GM23338 (cell line): ENCODE measurements around the gene ZFHX2. TPM values are rescaled to one million over a fixed set of nuclear protein-coding genes. Genes with fewer than 3 reads are reported as not detected.

Source experiments
- ATAC-seq: fragments of 200-7000 bp; cut with Tn5 transposase; 3 replicates; pipeline ENCODE4 v1.9.1; 2020
- DNase-seq: peaks from one replicate; pipeline ENCODE4 v3.0.0-alpha.2; 2015; ENCODE audit warnings: low spot score
- H2AFZ ChIP-seq: fragments of 200-600 bp; sonication (generic); 2 replicates; pipeline ENCODE4 v1.8.0; 2016; ENCODE audit warnings: antibody characterized with exemption, mild to moderate bottlenecking, moderate library complexity
- H3F3A ChIP-seq: fragments of 200-600 bp; sonication (generic); replicated peaks from 2 replicates; pipeline ENCODE4 v1.8.0; 2017; ENCODE audit warnings: antibody characterized with exemption, mixed run types, low read depth
- H3K27ac ChIP-seq: fragments of 200-600 bp; sonication (generic); 2 replicates; pipeline ENCODE4 v1.6.1; 2016; ENCODE audit warnings: low read depth
- H3K27me3 ChIP-seq: fragments of 200-600 bp; sonication (generic); 2 replicates; pipeline ENCODE4 v1.8.0; 2016; ENCODE audit warnings: mild to moderate bottlenecking, mixed run types, moderate library complexity; ENCODE audit not compliant: insufficient read depth
- H3K36me3 ChIP-seq: fragments of 200-600 bp; sonication (generic); 2 replicates; pipeline ENCODE4 v1.8.0; 2016; ENCODE audit warnings: mild to moderate bottlenecking; ENCODE audit not compliant: insufficient read depth
- H3K4me1 ChIP-seq: fragments of 200-600 bp; sonication (generic); 2 replicates; pipeline ENCODE4 v1.8.0; 2016; ENCODE audit warnings: mild to moderate bottlenecking, moderate library complexity; ENCODE audit not compliant: insufficient read depth
- H3K4me2 ChIP-seq: fragments of 200-600 bp; sonication (generic); 2 replicates; pipeline ENCODE4 v1.7.1; 2017; ENCODE audit warnings: mixed run types
- H3K4me3 ChIP-seq: fragments of 200-600 bp; sonication (generic); 2 replicates; pipeline ENCODE4 v1.6.1; 2016; ENCODE audit warnings: mixed run types
- H3K79me2 ChIP-seq: fragments of 200-600 bp; sonication (generic); replicated peaks from 2 replicates; pipeline ENCODE4 v1.8.0; 2017; ENCODE audit warnings: mild to moderate bottlenecking; ENCODE audit not compliant: insufficient read depth
- H3K9me2 ChIP-seq: fragments of 200-600 bp; sonication (generic); 2 replicates; pipeline ENCODE4 v1.8.0; 2017; ENCODE audit not compliant: insufficient read depth
- H4K20me1 ChIP-seq: fragments of 200-600 bp; sonication (generic); replicated peaks from 2 replicates; pipeline ENCODE4 v1.8.0; 2017; ENCODE audit warnings: mild to moderate bottlenecking; ENCODE audit not compliant: insufficient read depth
- H3K27ac Mint-ChIP-seq: 2 replicates; pipeline ENCODE4 v1.8.0; 2020; ENCODE audit warnings: inconsistent platforms, mild to moderate bottlenecking, moderate library complexity, mixed read lengths
- H3K27me3 Mint-ChIP-seq: 3 replicates; pipeline ENCODE4 v1.8.0; 2022; ENCODE audit warnings: low read depth, mild to moderate bottlenecking, moderate library complexity, mixed read lengths, inconsistent platforms; ENCODE audit not compliant: insufficient read depth, poor library complexity
- H3K36me3 Mint-ChIP-seq: 3 replicates; pipeline ENCODE4 v1.8.0; 2021; ENCODE audit warnings: low read depth, mild to moderate bottlenecking, inconsistent platforms, moderate library complexity, mixed read lengths
- H3K4me1 Mint-ChIP-seq: 3 replicates; pipeline ENCODE4 v1.8.0; 2020; ENCODE audit warnings: mild to moderate bottlenecking, inconsistent platforms, mixed read lengths
- H3K4me3 Mint-ChIP-seq: 3 replicates; pipeline ENCODE4 v1.8.0; 2021; ENCODE audit warnings: moderate library complexity, mild to moderate bottlenecking, inconsistent platforms, mixed read lengths
- H3K9me3 Mint-ChIP-seq: 3 replicates; pipeline ENCODE4 v1.8.0; 2020; ENCODE audit warnings: moderate library complexity, mild to moderate bottlenecking, inconsistent platforms, mixed read lengths
- CREB1 ChIP-seq: fragments of 250-450 bp; sonication (Bioruptor Pico); IDR thresholded peaks from 2 replicates; pipeline ENCODE4 v1.5.0; 2020; ENCODE audit warnings: low read depth, mild to moderate bottlenecking, moderate library complexity
- ETS1 ChIP-seq: IDR thresholded peaks from 2 replicates; pipeline ENCODE4 v1.6.1; 2016; ENCODE audit warnings: antibody characterized with exemption
- EZH2 ChIP-seq: fragments of 200-600 bp; sonication (generic); IDR thresholded peaks from one replicate; pipeline ENCODE4 v1.8.0; 2017; ENCODE audit warnings: antibody characterized with exemption, mild to moderate bottlenecking, low read depth; ENCODE audit not compliant: unreplicated experiment
- EZH2phosphoT487 ChIP-seq: fragments of 200-600 bp; sonication (generic); IDR thresholded peaks from one replicate; pipeline ENCODE4 v1.8.1; 2018; ENCODE audit warnings: antibody characterized with exemption; ENCODE audit not compliant: unreplicated experiment
- JUNB ChIP-seq: IDR thresholded peaks from one replicate; pipeline ENCODE4 v1.6.1; 2016; ENCODE audit warnings: antibody characterized with exemption; ENCODE audit not compliant: unreplicated experiment
- NANOG ChIP-seq: IDR thresholded peaks from 2 replicates; pipeline ENCODE4 v1.6.1; 2016; ENCODE audit warnings: antibody characterized with exemption, borderline replicate concordance
- POLR2AphosphoS5 ChIP-seq: IDR thresholded peaks from 2 replicates; pipeline ENCODE4 v1.6.1; 2016; ENCODE audit warnings: antibody characterized with exemption, low read depth
- STAT1 ChIP-seq: IDR thresholded peaks from one replicate; pipeline ENCODE4 v1.6.1; 2016; ENCODE audit warnings: antibody characterized with exemption; ENCODE audit not compliant: unreplicated experiment
- ZNF114 ChIP-seq: fragments of 250-450 bp; sonication (Bioruptor Pico); IDR thresholded peaks from 2 replicates; pipeline ENCODE4 v1.5.0; 2020; ENCODE audit warnings: mild to moderate bottlenecking, moderate library complexity
- ZNF331 ChIP-seq: fragments of 250-450 bp; sonication (Bioruptor Pico); IDR thresholded peaks from 2 replicates; pipeline ENCODE4 v1.5.0; 2020; ENCODE audit warnings: low read depth, mild to moderate bottlenecking, moderate library complexity
- polyA plus RNA-seq: library from polyadenylated mRNA; unstranded; fragments of >200 nt; fragmentation: Nextera tagmentation; extraction: Ambion mirVana; gene quantifications from 2 replicates; pipeline ENCODE4 v1.2.1, GENCODE V29; 2016
- total RNA-seq: library from RNA; depleted of rRNA; stranded (reverse); fragments of >200 nt; shearing (Covaris generic); gene quantifications from 2 replicates; pipeline ENCODE4 v1.2.3, GENCODE V29; 2014
- TF ChIP-seq, protein P1 (sequence below), 2 experiments: fragments of 200-600 bp in 1 of 2; sonication (generic) in 1 of 2; conservative IDR thresholded peaks; 2 replicates each; pipeline versions ENCODE4 v1.5.1 to v1.6.1; 2016 to 2017; ENCODE audit warnings: antibody characterized with exemption in 2 of 2, low read depth in 2 of 2, mild to moderate bottlenecking in 2 of 2, moderate library complexity in 1 of 2
- TF ChIP-seq, protein P2 (sequence below): fragments of 250-450 bp; sonication (Bioruptor Pico); IDR thresholded peaks from 2 replicates; pipeline ENCODE4 v1.5.0; 2020; ENCODE audit warnings: mild to moderate bottlenecking, moderate library complexity
- TF ChIP-seq, protein P3 (sequence below): IDR thresholded peaks from one replicate; pipeline ENCODE4 v1.6.1; 2018; ENCODE audit warnings: antibody characterized with exemption; ENCODE audit not compliant: unreplicated experiment

Gene ZFHX2
- total and polyA plus RNA-seq, 2 experiments from 2014 or later: 11.6 to 18.5 TPM

GRCh38 chr14:23513818-23514643 lies 37.5 kb downstream of the ZFHX2 start:
- no peak for ATAC-seq
- Histone ChIP-seq H3K4me3 (no peak overlapping the region), H3K27me3 (no peaks in the 10 kb centered on the region), H3K36me3 (no peaks in the 10 kb centered on the region), H2AFZ (no peak overlapping the region), H4K20me1 (no peaks in the 10 kb centered on the region), H3K4me2 (no peak overlapping the region), H3K4me1 (peaks cover 28% of the 10 kb centered on the region), H3K79me2 (no peaks in the 10 kb centered on the region), H3F3A (no peaks in the 10 kb centered on the region), H3K27ac (no peak overlapping the region), H3K9me2 (0 out of 2 replicates have a peak, but pooled peaks cover 10% of the 10 kb centered on the region)
- Mint-ChIP-seq H3K9me3 (no peaks in the 10 kb centered on the region), H3K36me3 (no peaks in the 10 kb centered on the region), H3K27me3 (peaks cover 17% of the 10 kb centered on the region), H3K4me1 (peaks cover 34% of the 10 kb centered on the region), H3K27ac (no peak overlapping the region), H3K4me3 (no peak overlapping the region)
- no peak for DNase-seq
- TF ChIP-seq ETS1: no peak
- no peak for TF ChIP-seq ZNF331 (CRISPR knock-in tag)
- no peak for TF ChIP-seq EZH2phosphoT487
- no peak for TF ChIP-seq JUNB
- TF ChIP-seq, protein P1, sequence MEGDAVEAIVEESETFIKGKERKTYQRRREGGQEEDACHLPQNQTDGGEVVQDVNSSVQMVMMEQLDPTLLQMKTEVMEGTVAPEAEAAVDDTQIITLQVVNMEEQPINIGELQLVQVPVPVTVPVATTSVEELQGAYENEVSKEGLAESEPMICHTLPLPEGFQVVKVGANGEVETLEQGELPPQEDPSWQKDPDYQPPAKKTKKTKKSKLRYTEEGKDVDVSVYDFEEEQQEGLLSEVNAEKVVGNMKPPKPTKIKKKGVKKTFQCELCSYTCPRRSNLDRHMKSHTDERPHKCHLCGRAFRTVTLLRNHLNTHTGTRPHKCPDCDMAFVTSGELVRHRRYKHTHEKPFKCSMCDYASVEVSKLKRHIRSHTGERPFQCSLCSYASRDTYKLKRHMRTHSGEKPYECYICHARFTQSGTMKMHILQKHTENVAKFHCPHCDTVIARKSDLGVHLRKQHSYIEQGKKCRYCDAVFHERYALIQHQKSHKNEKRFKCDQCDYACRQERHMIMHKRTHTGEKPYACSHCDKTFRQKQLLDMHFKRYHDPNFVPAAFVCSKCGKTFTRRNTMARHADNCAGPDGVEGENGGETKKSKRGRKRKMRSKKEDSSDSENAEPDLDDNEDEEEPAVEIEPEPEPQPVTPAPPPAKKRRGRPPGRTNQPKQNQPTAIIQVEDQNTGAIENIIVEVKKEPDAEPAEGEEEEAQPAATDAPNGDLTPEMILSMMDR (conservative IDR thresholded peaks at IDR 0.05; ENCODE audit: low read depth in 2 of 2): no peak
- TF ChIP-seq POLR2AphosphoS5: no peak
- no peak for TF ChIP-seq ZNF114 (CRISPR knock-in tag)
- TF ChIP-seq, protein P2, sequence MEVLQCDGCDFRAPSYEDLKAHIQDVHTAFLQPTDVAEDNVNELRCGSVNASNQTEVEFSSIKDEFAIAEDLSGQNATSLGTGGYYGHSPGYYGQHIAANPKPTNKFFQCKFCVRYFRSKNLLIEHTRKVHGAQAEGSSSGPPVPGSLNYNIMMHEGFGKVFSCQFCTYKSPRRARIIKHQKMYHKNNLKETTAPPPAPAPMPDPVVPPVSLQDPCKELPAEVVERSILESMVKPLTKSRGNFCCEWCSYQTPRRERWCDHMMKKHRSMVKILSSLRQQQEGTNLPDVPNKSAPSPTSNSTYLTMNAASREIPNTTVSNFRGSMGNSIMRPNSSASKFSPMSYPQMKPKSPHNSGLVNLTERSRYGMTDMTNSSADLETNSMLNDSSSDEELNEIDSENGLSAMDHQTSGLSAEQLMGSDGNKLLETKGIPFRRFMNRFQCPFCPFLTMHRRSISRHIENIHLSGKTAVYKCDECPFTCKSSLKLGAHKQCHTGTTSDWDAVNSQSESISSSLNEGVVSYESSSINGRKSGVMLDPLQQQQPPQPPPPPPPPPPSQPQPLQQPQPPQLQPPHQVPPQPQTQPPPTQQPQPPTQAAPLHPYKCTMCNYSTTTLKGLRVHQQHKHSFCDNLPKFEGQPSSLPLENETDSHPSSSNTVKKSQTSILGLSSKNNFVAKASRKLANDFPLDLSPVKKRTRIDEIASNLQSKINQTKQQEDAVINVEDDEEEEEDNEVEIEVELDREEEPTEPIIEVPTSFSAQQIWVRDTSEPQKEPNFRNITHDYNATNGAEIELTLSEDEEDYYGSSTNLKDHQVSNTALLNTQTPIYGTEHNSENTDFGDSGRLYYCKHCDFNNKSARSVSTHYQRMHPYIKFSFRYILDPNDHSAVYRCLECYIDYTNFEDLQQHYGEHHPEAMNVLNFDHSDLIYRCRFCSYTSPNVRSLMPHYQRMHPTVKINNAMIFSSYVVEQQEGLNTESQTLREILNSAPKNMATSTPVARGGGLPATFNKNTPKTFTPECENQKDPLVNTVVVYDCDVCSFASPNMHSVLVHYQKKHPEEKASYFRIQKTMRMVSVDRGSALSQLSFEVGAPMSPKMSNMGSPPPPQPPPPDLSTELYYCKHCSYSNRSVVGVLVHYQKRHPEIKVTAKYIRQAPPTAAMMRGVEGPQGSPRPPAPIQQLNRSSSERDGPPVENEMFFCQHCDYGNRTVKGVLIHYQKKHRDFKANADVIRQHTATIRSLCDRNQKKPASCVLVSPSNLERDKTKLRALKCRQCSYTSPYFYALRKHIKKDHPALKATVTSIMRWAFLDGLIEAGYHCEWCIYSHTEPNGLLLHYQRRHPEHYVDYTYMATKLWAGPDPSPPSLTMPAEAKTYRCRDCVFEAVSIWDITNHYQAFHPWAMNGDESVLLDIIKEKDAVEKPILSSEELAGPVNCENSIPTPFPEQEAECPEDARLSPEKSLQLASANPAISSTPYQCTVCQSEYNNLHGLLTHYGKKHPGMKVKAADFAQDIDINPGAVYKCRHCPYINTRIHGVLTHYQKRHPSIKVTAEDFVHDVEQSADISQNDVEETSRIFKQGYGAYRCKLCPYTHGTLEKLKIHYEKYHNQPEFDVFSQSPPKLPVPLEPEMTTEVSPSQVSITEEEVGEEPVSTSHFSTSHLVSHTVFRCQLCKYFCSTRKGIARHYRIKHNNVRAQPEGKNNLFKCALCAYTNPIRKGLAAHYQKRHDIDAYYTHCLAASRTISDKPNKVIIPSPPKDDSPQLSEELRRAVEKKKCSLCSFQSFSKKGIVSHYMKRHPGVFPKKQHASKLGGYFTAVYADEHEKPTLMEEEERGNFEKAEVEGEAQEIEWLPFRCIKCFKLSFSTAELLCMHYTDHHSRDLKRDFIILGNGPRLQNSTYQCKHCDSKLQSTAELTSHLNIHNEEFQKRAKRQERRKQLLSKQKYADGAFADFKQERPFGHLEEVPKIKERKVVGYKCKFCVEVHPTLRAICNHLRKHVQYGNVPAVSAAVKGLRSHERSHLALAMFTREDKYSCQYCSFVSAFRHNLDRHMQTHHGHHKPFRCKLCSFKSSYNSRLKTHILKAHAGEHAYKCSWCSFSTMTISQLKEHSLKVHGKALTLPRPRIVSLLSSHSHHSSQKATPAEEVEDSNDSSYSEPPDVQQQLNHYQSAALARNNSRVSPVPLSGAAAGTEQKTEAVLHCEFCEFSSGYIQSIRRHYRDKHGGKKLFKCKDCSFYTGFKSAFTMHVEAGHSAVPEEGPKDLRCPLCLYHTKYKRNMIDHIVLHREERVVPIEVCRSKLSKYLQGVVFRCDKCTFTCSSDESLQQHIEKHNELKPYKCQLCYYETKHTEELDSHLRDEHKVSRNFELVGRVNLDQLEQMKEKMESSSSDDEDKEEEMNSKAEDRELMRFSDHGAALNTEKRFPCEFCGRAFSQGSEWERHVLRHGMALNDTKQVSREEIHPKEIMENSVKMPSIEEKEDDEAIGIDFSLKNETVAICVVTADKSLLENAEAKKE (CRISPR knock-in tag): no peak
- no peak for TF ChIP-seq EZH2
- TF ChIP-seq CREB1 (CRISPR knock-in tag): no peak
- no peak for TF ChIP-seq STAT1
- TF ChIP-seq NANOG: no peak
- TF ChIP-seq, protein P3, sequence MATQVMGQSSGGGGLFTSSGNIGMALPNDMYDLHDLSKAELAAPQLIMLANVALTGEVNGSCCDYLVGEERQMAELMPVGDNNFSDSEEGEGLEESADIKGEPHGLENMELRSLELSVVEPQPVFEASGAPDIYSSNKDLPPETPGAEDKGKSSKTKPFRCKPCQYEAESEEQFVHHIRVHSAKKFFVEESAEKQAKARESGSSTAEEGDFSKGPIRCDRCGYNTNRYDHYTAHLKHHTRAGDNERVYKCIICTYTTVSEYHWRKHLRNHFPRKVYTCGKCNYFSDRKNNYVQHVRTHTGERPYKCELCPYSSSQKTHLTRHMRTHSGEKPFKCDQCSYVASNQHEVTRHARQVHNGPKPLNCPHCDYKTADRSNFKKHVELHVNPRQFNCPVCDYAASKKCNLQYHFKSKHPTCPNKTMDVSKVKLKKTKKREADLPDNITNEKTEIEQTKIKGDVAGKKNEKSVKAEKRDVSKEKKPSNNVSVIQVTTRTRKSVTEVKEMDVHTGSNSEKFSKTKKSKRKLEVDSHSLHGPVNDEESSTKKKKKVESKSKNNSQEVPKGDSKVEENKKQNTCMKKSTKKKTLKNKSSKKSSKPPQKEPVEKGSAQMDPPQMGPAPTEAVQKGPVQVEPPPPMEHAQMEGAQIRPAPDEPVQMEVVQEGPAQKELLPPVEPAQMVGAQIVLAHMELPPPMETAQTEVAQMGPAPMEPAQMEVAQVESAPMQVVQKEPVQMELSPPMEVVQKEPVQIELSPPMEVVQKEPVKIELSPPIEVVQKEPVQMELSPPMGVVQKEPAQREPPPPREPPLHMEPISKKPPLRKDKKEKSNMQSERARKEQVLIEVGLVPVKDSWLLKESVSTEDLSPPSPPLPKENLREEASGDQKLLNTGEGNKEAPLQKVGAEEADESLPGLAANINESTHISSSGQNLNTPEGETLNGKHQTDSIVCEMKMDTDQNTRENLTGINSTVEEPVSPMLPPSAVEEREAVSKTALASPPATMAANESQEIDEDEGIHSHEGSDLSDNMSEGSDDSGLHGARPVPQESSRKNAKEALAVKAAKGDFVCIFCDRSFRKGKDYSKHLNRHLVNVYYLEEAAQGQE: no peak
